HCT116 (cell line): ENCODE measurements around the gene GNLY.

Experiments
- EZH2 ChIP-seq: fragments of 200-600 bp; sonication (generic); IDR thresholded peaks from 2 replicates; pipeline ENCODE4 v1.6.1; 2017; ENCODE audit warnings: antibody characterized with exemption, mixed run types
- POLR2A ChIP-seq: IDR thresholded peaks from 2 replicates; pipeline ENCODE4 v1.7.0; 2011; ENCODE audit warnings: borderline replicate concordance; ENCODE audit not compliant: insufficient read depth, insufficient read length; ENCODE audit errors: extremely low read depth
- POLR2AphosphoS5 ChIP-seq: IDR thresholded peaks from 2 replicates; pipeline ENCODE4 v1.6.1; 2011; ENCODE audit warnings: mild to moderate bottlenecking, low read depth, low read length, moderate library complexity

DNA sequence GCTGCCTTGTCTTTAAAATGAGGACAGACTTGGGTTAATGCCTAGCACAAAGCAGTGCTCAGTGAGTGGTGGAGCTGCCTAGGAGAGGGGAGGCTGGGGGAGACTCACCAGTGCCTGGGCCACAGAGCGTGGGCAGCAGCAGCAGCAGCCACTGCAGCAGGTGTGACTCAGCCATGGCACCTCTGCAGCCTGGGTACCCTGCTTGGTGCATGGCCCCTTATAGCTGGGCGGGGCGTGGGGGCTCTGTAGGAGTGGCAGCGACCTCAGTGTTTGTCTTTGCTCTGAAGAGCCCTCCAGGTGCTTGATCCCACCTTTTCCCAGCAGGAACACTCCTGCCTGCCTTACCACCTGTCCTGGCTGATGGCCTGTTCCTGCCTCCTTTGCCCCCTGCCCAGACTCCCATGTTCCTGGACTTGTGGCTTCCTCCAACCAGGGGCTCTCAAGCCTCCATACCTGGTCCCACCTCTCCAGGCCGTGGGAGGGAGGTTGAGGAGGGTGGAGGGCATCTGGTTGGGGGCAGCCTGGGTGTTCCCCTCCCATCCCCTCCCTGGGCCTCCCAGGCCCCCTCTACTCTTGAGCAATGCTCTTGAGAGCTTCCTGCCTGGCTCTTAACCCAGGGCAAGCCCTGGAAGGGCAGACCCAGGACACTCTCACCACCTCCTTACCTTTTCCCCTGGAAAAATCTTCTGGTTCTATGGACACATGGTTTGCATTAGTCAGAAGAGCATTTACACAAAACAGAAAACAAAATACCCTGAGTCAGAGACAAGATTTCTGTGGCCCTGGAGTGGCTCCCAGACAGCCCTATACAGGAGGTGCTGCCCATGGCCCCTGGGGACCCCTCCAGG is 25.9 kb upstream of the GNLY start, which contains the start of gene SFTPB:
- TF ChIP-seq POLR2AphosphoS5 = no peak
- TF ChIP-seq EZH2 = no peak
- no peak for TF ChIP-seq POLR2A
